ENCODE measurements around the gene PLEKHA1. TPM values are rescaled to one million over a fixed set of nuclear protein-coding genes. Genes with fewer than 3 reads are reported as not detected.

Gene PLEKHA1
- total RNA-seq, 2 donors from 2014 or later, result 28.9 to 31.6 TPM

DNA sequence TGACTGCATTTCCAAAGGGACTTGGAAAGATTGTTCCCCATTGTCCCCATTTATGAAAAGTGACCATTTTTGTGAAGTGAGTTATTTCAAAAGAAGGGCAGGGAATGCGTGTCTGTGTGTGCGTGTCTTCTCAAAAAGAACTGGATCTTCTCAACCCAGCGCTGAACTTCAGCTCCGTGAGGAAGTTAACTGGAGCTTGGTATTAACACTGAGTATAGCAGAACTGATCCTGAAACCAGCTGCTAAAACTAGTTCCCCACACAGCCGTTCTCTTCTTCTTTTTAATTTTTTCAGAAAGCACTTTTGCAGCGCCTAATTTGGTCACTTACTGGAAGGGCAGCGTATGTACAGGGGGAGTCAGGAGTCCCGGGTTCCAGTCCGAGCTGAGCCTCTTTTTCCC is 45.8 kb upstream of the PLEKHA1 start:
- TF ChIP-seq CTCF (IDR thresholded peaks at IDR 0.05), result no peak
- no peaks in the 10 kb centered on the region for H3K36me3 ChIP-seq
- DNase-seq (ENCODE audit: low spot score), result peak; percentile 52
- H3K27me3 ChIP-seq, result no peaks in the 10 kb centered on the region
- no peak overlapping the region for H3K4me3 ChIP-seq
- H3K27ac ChIP-seq, result no peak overlapping the region
- no peaks in the 10 kb centered on the region for H3K9me3 ChIP-seq
- H3K4me1 ChIP-seq, result no peaks in the 10 kb centered on the region

DNA sequence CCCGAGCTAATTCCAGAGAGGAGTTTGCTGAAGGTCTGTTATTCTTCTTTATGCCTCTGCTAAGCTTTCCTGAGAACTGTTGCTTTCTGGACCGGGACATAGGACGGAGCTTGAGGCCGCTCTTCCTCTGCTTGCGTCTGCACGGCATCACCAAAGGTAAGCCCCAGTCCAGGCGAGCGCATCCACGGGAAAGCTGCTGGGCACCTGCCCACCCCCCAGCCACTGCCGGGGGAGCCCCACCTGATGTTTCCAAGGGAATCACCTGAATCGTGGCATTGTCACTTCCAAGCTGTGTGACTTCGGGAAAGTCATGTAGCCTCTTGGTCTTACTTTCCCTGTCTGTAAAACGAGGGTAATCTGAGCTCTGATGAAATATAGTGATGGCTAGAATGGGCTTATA is 45.1 kb upstream of the PLEKHA1 start:
- TF ChIP-seq CTCF (IDR thresholded peaks at IDR 0.05), result no peak
- no peaks in the 10 kb centered on the region for H3K27me3 ChIP-seq

GRCh38 chr10:122331100-122331499 is 43.4 kb upstream of the PLEKHA1 start:
- Histone ChIP-seq H3K4me1 (no peaks in the 10 kb centered on the region), H3K4me3 (no peak overlapping the region), H3K27me3 (no peaks in the 10 kb centered on the region), H3K9me3 (no peaks in the 10 kb centered on the region), H3K27ac (no peak overlapping the region), H3K36me3 (no peaks in the 10 kb centered on the region)
- no peak for TF ChIP-seq CTCF (IDR thresholded peaks at IDR 0.05)
- DNase-seq (ENCODE audit: low spot score), result no peak

More for the DNA sequence above, 45.1 kb upstream of the PLEKHA1 start:
- Histone ChIP-seq H3K4me1 (no peaks in the 10 kb centered on the region), H3K4me3 (no peak overlapping the region), H3K27ac (no peak overlapping the region), H3K36me3 (no peaks in the 10 kb centered on the region), H3K9me3 (no peaks in the 10 kb centered on the region)
- peak; percentile 44 for DNase-seq (ENCODE audit: low spot score)

DNA sequence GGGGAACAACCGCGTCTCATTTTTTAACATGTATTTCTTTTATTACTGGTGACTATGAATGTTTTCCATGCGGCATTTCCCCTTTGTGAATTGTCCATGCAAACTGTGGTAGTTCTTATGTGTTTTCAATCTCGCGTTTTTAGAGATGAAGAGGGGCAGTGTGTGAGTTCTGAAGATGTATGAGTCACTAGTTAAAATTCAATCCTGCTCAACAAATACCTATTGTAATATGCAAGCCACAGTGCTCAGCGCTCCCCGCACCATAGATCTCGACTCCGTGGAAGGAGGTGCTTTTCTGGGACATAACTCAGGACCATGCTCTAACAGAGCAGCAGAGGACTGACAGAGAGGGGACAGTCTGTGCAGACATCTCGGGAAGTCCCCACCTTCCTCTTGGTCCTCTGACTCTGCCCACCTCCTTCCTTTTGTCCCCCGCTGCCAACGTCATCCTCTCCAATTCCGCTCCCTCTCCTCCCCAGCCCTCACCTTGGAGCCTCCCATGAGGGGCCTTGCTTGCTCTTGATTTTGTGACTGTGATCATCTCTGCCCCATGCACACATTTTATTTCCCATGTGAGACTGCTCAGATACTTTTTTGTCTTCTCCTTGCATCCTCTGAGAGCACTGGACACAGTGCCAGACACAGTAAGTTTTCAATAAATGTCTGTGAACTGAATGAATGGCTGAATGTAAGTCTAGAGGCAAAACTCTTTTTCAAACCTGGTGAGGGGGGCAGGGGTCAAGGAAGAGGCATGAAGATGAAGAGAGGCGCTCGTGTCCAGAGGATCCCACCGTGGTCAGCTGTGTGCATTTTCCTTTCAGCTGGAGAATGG is 42.7 kb upstream of the PLEKHA1 start:
- Histone ChIP-seq H3K27me3 (no peaks in the 10 kb centered on the region), H3K27ac (no peak overlapping the region), H3K4me3 (no peak overlapping the region), H3K9me3 (no peaks in the 10 kb centered on the region), H3K4me1 (no peaks in the 10 kb centered on the region), H3K36me3 (no peaks in the 10 kb centered on the region)
- no peak for TF ChIP-seq CTCF (IDR thresholded peaks at IDR 0.05)
- DNase-seq (ENCODE audit: low spot score), result no peak

DNA sequence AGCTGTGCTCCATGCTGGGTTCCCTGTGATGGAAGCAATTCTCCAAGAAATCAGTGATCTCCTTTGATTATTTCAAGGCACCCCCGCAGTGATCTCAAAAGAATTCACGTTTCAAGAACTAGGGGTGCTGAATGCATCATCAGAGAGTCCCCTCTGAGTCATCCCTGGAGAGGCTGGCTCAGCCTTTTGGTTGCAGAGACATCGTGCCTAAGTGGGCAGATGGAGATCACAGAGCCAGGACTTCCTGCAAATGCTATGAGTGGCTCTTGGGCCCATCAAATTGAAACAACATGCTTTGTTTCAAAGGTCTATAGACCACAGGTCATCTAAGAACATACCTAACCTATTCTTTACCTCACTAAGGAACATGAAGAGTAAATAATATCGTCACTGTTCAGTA is 41.5 kb upstream of the PLEKHA1 start:
- no peak for TF ChIP-seq CTCF (IDR thresholded peaks at IDR 0.05)
- Histone ChIP-seq H3K4me1 (no peaks in the 10 kb centered on the region), H3K36me3 (no peaks in the 10 kb centered on the region), H3K27me3 (no peaks in the 10 kb centered on the region), H3K4me3 (no peak overlapping the region), H3K27ac (no peak overlapping the region), H3K9me3 (no peaks in the 10 kb centered on the region)
- DNase-seq (ENCODE audit: low spot score), result peak; percentile 43

DNA sequence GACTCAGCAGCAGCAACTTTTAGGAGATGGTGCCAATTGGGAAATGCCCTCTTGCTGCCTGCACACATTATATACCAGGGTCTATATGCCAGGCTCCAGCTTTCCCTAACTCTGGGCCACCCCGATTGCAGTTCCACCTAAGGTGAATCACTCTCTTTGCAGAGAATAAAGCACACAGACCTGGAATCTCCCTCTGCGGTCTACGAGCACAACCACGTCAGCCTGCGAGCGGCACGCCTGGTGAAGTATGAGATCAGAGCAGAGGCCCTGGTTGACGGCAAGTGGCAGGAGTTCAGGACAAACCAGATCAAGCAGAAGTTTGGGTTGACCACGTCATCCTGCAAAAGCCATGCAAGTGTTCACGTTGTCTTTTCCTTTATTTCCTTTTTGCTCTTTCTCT is 38.2 kb upstream of the PLEKHA1 start:
- Histone ChIP-seq H3K36me3 (no peaks in the 10 kb centered on the region), H3K4me1 (peaks cover 0 to 12% of the 10 kb centered on the region in 2 donors), H3K27ac (no peak overlapping the region), H3K9me3 (no peaks in the 10 kb centered on the region), H3K27me3 (no peaks in the 10 kb centered on the region), H3K4me3 (no peak overlapping the region)
- no peak for TF ChIP-seq CTCF (IDR thresholded peaks at IDR 0.05)
- DNase-seq (ENCODE audit: low spot score), result no peak
